HG03103 (cell line): ENCODE results near the gene ZMIZ1.

Experiments
- ATAC-seq: cut with Tn5 transposase; IDR thresholded peaks from one replicate; pipeline ENCODE4 v1.9.1; 2021; ENCODE audit warnings: low read depth; ENCODE audit not compliant: unreplicated experiment

Gene ZMIZ1

GRCh38 chr10:79249186-79250121 is 180.7 kb downstream of the ZMIZ1 start:
- ATAC-seq: peak; percentile 46

DNA sequence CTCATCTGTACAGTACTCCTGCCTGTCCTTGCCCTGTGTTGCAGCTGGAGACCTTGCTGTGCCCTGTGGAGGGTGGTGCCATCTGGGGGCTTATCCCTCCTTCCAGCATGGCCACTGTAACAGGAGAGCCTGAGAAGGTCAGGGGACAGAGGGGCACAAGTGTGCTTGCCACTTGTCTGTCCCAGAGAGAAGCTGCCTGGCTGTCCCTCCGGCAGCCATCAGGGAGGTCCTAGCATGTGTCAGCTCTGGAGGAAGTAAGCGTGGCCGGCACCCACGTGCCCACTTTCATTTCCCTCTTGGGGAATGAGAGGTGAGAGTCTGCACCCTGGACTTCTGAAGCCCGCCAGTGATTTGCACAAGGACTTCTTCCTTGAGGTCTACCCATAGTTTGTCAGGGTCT is 181.5 kb downstream of the ZMIZ1 start:
- ATAC-seq: peak; percentile 34

DNA sequence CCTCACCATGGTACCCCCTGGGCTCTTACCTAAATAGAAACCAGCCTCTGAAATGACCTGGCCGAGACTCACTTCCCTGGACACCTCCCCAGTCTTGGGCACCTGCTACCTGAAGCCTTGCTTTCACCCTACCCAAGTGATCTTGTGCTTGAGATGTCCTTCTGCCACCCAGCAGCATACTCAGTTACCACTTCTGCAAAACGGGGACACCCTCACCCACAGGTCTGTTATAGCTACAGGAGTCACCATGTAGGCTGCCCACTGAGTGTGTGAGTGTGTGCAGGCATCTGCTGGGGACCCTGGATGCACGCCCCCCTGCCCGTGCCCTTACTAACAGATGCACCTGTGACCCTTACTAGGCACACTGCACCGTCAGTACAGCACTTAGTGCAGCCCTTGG is 183.7 kb downstream of the ZMIZ1 start:
- no peak for ATAC-seq

DNA sequence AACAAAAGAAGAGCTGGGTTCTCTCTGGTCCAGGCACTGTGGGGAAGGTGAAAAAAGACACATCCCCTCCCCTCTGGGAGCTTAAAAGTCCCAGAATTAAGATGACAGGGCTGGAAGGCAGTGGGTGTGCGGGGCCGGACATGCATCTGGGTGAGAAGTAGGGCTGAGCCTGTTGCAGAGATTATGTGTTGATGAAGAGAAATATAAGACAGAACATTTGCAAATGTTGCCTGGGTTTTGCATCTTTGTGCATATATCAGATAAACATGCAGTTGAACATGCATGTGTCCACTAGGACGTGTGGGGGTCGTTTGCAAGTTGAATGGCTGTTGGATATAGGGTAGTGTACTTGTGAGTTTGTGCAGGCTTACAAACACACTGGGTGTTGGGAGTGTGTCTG is 184.2 kb downstream of the ZMIZ1 start:
- no peak for ATAC-seq

DNA sequence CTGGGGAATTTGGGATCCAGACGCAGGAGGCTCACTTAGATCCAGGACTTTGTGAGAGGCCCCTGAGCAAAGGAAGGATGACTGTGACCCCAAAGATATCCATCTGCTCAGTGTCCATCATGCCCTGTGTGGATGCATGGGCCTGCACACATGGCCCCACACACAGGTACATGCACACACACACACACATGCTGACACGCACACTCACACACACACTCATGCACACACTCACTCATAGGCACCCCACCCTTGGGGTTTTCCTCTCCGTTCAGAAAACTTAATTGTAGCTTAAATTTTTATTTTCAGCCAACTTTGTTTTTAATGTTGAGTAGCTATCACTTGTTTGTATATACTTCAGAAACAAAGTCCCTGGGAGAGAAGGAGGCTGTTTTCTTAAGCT is 184.9 kb downstream of the ZMIZ1 start:
- ATAC-seq: no peak

GRCh38 chr10:79254333-79255006 is 185.7 kb downstream of the ZMIZ1 start:
- no peak for ATAC-seq

DNA sequence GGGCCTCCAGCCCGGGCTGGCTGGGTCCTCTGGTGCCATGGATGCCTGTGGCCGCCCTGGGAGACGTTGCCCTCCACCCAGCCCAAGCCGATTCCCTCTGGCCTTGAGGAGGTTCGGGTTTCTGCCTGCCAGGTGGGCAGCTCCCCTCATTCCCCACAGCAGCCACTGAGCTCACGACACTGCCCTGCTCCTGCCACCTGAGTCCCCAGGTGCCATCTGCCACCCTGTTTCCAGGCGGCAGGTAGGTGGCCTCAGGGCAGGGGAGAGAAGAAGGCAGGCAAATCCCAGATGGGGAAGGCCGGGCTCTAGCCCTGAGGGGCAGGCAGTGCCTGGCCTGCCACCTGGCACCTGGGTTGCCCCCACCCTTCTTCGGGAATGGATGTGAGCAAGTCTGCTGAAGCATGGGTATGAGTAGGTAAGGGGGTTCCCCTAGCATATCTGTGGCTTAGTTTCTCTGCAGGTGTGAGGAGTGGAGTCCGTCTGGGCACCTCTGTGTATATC is 186.3 kb downstream of the ZMIZ1 start:
- ATAC-seq: no peak

GRCh38 chr10:79256264-79256806 is 187.6 kb downstream of the ZMIZ1 start:
- ATAC-seq: no peak

DNA sequence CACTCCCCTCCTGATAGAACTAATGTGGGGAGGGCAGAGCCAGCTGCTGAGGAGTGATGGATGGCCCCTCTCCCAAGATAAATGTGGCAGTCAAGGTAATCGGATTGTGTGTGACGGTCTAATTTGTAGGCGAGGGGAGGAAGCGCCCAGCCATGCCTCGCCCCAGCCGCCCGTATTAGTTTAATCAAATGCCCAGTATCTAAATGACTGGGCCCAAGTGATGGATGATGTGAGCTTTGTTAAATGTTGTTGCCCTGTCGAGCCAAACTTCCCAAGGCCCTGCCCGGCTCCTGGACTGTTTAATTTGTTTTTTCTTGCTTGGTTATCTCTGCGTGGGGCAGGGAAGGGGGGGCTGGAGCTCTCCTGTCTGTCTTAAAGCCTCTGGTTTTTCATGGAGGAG is 190.1 kb downstream of the ZMIZ1 start:
- ATAC-seq: no peak

GRCh38 chr10:79259834-79260233 is 191.1 kb downstream of the ZMIZ1 start:
- ATAC-seq: no peak

- ATAC-seq: no peak
These were observed 192.3 kb downstream of the ZMIZ1 start for GRCh38 chr10:79260811-79261740.

GRCh38 chr10:79262131-79262530 is 193.4 kb downstream of the ZMIZ1 start:
- ATAC-seq: no peak

GRCh38 chr10:79262959-79263746 is 194.4 kb downstream of the ZMIZ1 start:
- ATAC-seq: no peak

- no peak for ATAC-seq
These were observed 195.2 kb downstream of the ZMIZ1 start for GRCh38 chr10:79263939-79264338.

DNA sequence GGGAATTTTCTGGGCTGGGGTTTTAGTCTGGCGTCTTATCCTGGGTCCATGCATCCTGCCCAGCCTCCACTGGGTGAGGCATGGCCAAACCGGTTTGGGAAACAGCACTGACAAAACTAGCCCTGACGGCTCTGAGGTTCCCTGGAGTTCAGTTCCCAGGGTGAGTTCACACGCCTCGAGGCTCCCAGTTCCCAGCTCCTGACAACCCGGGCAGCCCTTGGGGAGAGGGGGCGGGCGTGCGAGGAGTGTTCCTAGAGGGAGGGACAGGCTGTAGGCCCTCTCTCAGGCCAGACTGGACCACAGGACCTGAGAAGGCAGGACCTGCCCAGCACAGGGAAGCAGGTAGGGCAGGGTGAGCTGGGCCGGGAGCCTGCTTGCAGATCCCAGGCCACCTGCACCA is 196.2 kb downstream of the ZMIZ1 start:
- ATAC-seq: no peak

- peak; percentile 13 for ATAC-seq
These were observed 197.3 kb downstream of the ZMIZ1 start for GRCh38 chr10:79266084-79266483.

DNA sequence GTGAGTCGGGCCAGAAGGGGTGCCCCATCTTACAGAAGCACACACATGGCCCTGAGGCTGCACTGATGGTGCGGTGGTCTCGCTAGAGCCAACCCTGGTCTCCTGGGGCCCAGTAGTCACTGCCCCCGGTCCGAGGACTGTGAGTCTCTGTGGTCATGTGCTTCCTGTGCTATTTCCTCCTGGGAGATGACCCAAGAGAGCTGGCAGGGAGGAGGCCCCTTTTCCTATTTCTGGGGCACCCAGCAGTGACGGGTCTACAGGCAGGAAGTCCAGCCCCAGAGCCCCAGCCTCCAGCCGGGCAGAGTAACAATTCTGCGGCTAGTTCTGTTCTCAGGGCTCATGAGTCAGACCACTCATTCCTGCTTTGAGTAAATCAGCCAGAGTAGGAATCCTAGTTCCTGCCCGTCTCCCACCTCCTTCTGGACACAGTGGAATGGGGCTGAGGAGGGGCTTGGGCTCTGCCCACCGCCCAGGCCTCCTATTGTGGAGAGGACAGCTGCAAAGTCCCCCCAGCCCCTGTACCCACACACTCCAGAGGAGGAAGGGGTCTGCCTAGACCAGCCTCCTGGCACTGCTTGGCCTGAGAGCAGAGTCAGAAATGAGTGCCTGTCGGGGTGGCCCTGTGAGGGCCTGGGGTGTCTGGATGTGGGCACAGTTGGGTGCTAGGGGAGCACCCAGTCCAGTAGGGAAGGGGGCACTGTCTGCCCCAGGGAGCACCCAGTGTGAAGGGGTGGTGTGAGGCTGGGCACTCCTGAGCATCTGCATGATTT is 198.0 kb downstream of the ZMIZ1 start:
- ATAC-seq: peak; percentile 74

DNA sequence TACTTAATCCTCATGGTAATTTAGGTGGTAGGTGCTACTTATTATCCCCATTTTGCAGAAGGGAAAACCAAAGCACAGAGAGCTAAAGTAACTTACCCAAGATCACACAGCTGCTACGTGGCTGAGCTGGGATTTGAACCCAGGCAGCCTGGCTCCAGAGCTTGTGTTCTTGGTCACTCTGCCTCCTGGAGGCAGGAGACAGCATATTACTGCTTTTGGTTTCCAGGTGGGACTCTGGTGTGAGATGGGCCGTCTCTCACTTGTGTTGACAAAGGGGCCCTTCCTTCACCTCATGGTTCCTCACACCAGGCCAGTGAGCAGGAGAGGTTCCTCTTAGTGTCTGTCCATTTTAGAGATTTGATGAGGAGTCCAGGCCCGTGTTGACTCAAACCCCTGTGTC is 198.7 kb downstream of the ZMIZ1 start:
- no peak for ATAC-seq

DNA sequence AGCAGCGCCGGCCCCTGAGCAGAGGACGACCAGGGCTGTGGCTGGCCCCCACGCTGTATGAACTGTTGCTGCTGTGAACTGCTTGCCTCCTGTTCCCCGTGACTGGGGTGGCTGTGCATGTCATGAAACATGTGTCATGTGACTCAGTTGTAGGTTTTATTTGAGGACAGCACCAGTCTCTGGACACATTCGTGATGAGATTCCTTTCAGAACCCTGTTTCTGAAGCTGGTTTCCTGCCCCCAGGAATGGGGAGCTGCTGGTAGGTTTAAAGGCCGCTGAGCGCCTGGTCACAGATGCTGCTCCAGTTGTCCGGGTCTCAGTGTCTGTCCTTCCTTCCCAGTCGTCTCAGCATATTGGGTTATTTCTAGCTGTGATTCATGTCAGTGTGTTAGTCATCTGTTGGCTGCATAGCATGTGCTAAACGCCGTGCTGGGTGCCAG is 199.4 kb downstream of the ZMIZ1 start:
- ATAC-seq: no peak
